Type B pancreatic cell (in vitro differentiated cells): ENCODE results near the gene PTTG2. TPM values are rescaled to one million over a fixed set of nuclear protein-coding genes. Genes with fewer than 3 reads are reported as not detected.

Source experiments
- DNase-seq: peaks from one replicate; pipeline ENCODE4 v3.0.0; 2021; ENCODE audit warnings: mixed read lengths; ENCODE audit not compliant: unreplicated experiment; ENCODE audit errors: extremely low spot score
- H3K27ac Mint-ChIP-seq: 2 replicates; pipeline ENCODE4 v1.8.0; 2021; ENCODE audit warnings: mild to moderate bottlenecking, mixed read lengths
- H3K27me3 Mint-ChIP-seq: 2 replicates; pipeline ENCODE4 v1.8.0; 2021; ENCODE audit warnings: mixed read lengths
- H3K36me3 Mint-ChIP-seq: 2 replicates; pipeline ENCODE4 v1.8.0; 2021; ENCODE audit warnings: mixed read lengths
- H3K4me1 Mint-ChIP-seq: one replicate; pipeline ENCODE4 v1.8.0; 2021; ENCODE audit warnings: mixed read lengths; ENCODE audit not compliant: unreplicated experiment
- H3K4me3 Mint-ChIP-seq: 2 replicates; pipeline ENCODE4 v1.8.0; 2021; ENCODE audit warnings: mild to moderate bottlenecking, mixed read lengths
- H3K9me3 Mint-ChIP-seq: 2 replicates; pipeline ENCODE4 v1.8.0; 2021; ENCODE audit warnings: mixed read lengths
- CTCF ChIP-seq: fragments of 200-600 bp; sonication (generic); conservative IDR thresholded peaks from 2 replicates; pipeline ENCODE4 v1.5.0; 2021; ENCODE audit warnings: antibody characterized with exemption, mild to moderate bottlenecking
- total RNA-seq: library from RNA; stranded (reverse); gene quantifications from 2 replicates; pipeline ENCODE4 v1.2.1, GENCODE V29; 2021; ENCODE audit warnings: low replicate concordance

PTTG2 gene
- total RNA-seq, 1 donor from 2014 or later: not detected

- no peak for DNase-seq
- Mint-ChIP-seq H3K27me3 (no peaks in the 10 kb centered on the region), H3K4me3 (no peak overlapping the region), H3K4me1 (no peaks in the 10 kb centered on the region), H3K36me3 (no peaks in the 10 kb centered on the region), H3K9me3 (peaks cover 5% of the 10 kb centered on the region), H3K27ac (no peak overlapping the region)
- no peak for TF ChIP-seq CTCF
Observed at GRCh38 chr4:37958932-37959331, 1.3 kb upstream of the PTTG2 start.

- Mint-ChIP-seq H3K27me3 (no peaks in the 10 kb centered on the region), H3K27ac (no peak overlapping the region), H3K4me1 (no peaks in the 10 kb centered on the region), H3K4me3 (no peak overlapping the region), H3K9me3 (no peaks in the 10 kb centered on the region), H3K36me3 (no peaks in the 10 kb centered on the region)
- no peak for TF ChIP-seq CTCF
- no peak for DNase-seq
Observed at GRCh38 chr4:37960679-37961450, 667 bp downstream of the PTTG2 start.

GRCh38 chr4:37964734-37965457, 4.7 kb downstream of the PTTG2 start:
- Mint-ChIP-seq H3K36me3 (no peaks in the 10 kb centered on the region), H3K27me3 (no peaks in the 10 kb centered on the region), H3K4me1 (no peaks in the 10 kb centered on the region), H3K9me3 (no peaks in the 10 kb centered on the region), H3K27ac (no peak overlapping the region), H3K4me3 (no peak overlapping the region)
- no peak for TF ChIP-seq CTCF
- no peak for DNase-seq

GRCh38 chr4:37966044-37966443, 5.8 kb downstream of the PTTG2 start:
- Mint-ChIP-seq H3K27ac (no peak overlapping the region), H3K4me1 (no peaks in the 10 kb centered on the region), H3K9me3 (peaks cover 3% of the 10 kb centered on the region), H3K4me3 (no peak overlapping the region), H3K36me3 (no peaks in the 10 kb centered on the region), H3K27me3 (no peaks in the 10 kb centered on the region)
- no peak for TF ChIP-seq CTCF
- DNase-seq: no peak

GRCh38 chr4:37967736-37968135, 7.5 kb downstream of the PTTG2 start:
- Mint-ChIP-seq H3K36me3 (no peaks in the 10 kb centered on the region), H3K27ac (no peak overlapping the region), H3K4me1 (no peaks in the 10 kb centered on the region), H3K4me3 (no peak overlapping the region), H3K9me3 (peaks cover 3% of the 10 kb centered on the region), H3K27me3 (no peaks in the 10 kb centered on the region)
- DNase-seq: no peak
- no peak for TF ChIP-seq CTCF
